ENCODE data around the gene TUBB1.

Gene TUBB1

DNA sequence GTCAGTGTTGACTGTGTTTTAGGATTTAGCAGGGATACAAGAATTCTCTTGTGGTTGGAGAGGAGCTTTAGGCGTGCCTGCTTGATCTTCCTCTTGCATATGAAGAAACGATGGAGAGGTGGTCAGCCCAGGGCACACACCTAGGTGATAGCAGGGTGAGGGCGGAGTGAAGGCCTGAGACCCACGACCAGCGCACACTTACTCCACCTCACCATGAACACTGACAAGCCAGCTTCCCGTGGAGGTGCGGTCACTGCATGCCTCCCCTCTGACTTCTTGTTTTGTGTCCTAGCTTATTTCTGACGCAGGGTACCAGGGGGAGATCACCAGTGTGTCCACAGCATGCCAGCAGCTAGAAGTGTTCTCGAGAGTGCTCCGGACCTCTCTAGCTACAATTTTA is 30.0 kb upstream of the TUBB1 start:
- no peak for DNase-seq (ENCODE audit: low read depth)

GRCh38 chr20:58990651-58991445 is 28.4 kb upstream of the TUBB1 start:
- DNase-seq (ENCODE audit: low read depth), result no peak

GRCh38 chr20:58991715-58992114 is 27.5 kb upstream of the TUBB1 start:
- DNase-seq (ENCODE audit: low read depth), result no peak

GRCh38 chr20:58992911-58993310 is 26.3 kb upstream of the TUBB1 start:
- no peak for DNase-seq (ENCODE audit: low read depth)

- DNase-seq (ENCODE audit: low read depth), result no peak
Measured at GRCh38 chr20:58993332-58994248, 25.6 kb upstream of the TUBB1 start.

DNA sequence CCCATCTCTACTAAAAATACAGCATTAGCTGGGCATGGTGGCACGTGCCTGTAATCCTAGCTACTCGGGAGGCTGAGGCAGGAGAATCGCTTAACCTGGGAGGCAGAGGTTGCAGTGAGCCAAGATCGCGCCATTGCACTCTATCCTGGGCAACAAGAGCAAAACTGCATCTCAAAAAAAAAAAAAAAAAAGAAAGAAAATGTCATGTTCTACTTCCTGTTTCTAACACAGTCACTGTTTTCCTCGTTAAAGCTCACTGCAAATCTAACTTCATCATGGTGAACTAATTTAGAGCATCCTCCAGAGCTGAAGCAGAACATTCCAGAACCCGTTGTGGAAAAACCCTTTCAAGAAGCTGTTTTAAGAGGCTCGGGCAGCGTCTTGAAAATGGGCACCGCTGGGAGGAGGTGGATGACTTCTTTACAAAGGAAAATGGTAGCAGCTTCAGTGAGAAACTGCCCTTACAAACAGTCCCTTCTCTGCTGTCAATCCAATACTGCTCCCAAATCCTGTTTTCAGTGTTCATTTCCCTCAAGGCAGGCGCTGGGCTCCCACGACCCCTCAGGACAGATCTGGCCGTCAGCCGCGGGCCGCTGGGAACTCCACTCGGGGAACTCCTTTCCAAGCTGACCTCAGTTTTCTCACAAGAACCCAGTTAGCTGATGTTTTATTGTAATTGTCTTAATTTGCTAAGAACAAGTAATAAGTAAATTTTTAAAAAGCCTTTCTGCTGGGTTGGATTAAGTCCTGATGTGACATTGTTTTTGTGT is 24.7 kb upstream of the TUBB1 start:
- no peak for DNase-seq (ENCODE audit: low read depth)

- DNase-seq (ENCODE audit: low read depth), result no peak
Measured at GRCh38 chr20:58995461-58996225, 23.6 kb upstream of the TUBB1 start.

GRCh38 chr20:58996226-58996611 is 23.0 kb upstream of the TUBB1 start:
- DNase-seq (ENCODE audit: low read depth), result no peak

DNA sequence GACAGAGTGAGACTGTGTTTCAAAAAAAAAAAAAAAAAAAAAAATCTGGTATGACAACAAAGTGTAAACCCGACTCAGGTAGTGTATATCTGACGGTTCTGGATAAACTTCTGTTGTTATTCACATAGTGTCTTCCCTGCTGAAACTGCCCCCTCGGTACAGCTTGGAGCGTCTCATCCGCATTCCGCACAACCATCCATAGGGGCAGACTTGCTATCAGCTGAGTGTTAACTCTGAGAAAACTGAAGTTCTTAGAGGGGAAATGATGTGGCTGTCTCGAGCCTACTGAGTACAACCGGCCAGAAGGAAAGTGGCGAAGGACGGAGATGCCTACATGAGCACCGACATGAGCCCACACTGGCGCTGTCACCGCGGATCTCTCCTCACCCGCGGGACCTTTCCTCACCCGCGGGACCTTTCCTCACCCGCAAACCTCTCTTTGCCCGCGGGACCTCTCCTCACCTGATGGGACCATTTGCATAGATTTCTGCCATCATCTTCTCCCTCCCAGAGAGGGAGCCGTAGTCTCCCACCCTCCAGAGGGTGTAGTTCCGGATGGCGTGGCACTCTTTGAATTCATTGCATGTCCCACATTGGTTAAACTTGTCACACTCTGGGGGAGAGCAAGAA is 22.0 kb upstream of the TUBB1 start:
- DNase-seq (ENCODE audit: low read depth), result no peak

- no peak for DNase-seq (ENCODE audit: low read depth)
Measured at GRCh38 chr20:58998656-58999055, 20.6 kb upstream of the TUBB1 start.

DNA sequence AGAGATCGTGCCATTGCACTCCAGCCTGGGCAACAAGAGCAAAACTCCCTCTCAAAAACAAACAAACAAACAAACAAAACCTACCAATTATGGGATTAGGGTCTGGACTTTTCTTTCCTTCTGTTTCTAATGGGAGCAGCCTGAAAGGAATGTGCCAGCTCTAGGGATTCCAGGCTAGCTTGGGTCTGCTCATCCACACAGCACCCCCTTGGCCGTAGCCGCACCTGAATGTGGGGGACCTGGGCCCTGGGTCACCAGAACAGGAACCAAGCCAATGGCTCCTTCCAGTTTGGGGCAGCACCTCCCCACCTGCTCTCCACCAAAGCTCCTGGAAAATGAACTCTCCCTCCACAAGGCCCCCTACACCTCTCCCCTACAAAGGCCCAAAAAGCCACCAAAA is 18.9 kb upstream of the TUBB1 start:
- DNase-seq (ENCODE audit: low read depth), result no peak

- no peak for DNase-seq (ENCODE audit: low read depth)
Measured at GRCh38 chr20:59001068-59001448, 18.2 kb upstream of the TUBB1 start.

- no peak for DNase-seq (ENCODE audit: low read depth)
Measured at GRCh38 chr20:59001449-59002171, 17.6 kb upstream of the TUBB1 start.

DNA sequence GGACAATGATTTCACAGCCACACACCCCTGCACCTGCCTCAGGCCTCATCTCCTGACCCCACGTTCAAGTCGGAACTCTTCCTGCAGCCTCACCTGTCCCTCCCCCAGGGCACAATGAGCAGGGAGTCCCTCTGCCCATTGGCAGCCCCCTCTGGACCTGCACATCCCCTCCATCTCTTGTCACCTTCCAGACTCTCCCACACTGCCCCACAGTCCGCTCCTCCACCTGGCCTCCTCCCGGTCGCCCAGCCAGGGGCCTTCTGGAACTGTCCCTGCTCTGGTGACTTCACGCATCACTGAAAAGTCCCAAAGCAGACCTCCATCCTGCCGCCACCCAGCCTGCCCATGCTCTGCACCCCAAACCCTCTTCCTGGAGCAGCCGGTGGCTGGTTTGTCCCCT is 16.8 kb upstream of the TUBB1 start:
- no peak for DNase-seq (ENCODE audit: low read depth)

GRCh38 chr20:59002874-59003399 is 16.3 kb upstream of the TUBB1 start:
- no peak for DNase-seq (ENCODE audit: low read depth)

- DNase-seq (ENCODE audit: low read depth), result no peak
Measured at GRCh38 chr20:59003836-59004492, 15.3 kb upstream of the TUBB1 start.

- no peak for DNase-seq (ENCODE audit: low read depth)
Measured at GRCh38 chr20:59004493-59004762, 14.8 kb upstream of the TUBB1 start.

DNA sequence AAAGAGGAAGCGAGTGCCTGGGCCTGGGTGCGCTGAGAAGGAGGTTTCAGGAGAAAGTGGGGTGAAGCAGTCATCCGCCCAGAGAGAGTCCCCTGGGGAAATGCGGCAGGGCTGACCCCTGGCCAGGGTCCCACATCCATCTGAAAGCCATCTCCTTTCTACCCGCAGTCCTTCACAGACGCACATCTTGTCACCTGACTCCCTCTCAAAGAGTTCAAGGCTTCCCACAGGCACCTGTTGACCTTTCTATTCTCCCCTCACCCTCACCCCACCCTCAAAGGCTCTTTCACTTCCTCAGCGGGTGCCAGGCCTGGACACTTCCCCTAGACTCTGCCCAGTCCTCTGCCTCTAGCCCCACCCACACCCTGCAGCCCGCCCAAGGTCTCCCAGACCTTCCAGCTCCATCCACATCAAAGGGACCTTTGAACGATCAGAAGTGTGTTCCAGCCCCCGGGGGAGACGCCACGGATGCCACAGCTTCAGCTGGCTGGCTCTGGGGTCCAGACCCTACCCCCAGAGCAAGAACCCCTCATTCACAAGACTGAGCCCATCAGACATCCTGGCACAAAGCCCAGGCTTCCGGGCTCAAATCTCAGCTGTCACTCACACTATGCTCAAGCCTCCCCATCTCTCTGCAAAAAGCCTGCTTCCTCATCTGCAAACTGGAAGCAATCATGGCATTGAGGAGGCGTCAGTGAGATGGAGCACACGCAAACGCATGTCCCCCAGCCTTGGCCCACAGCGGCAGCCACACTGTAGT is 14.3 kb upstream of the TUBB1 start:
- DNase-seq (ENCODE audit: low read depth), result no peak

DNA sequence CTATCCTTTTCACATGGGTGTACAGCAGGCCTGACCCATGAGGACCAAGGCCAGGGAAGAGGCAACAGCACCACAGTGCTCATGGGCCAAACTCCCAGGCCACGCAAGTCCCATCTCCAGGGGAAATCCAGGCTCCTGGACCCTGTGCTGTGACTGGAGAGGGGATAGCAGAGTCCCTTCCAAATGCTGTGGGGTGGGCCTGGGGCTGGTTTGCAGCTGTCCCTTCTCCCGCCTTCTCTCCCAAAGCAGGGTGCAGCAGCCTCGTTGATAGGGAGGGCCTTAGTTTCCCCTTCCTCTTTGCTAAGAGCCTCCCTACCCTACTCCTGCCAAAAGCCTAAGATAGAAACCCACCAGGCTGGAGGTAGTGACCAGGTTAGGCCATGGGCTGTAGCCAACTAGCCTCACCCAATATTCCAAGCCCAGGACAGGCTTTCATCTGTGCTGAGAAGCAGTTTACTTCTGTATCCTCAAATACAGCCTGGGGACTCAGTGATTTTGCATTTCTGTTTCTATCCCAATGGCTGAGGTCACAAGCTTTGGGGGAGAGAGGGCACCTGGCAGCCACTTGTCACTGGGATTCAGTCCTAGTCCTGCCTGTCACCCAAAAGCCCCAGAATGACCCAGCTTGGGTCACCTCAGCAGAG is 13.6 kb upstream of the TUBB1 start:
- no peak for DNase-seq (ENCODE audit: low read depth)
